Lower leg skin (tissue), 4 donors: ENCODE data around the gene ACTG1. TPM values are rescaled to one million over a fixed set of nuclear protein-coding genes. Genes with fewer than 3 reads are reported as not detected.

Experiments
- DNase-seq, 2 donors: peaks; one replicate each; pipeline ENCODE4 v3.0.0-alpha.2; 2019; ENCODE audit warnings: low spot score in 2 of 2
- H3K4me3 ChIP-seq: fragments of 200-600 bp; sonication (generic); 2 replicates; pipeline ENCODE4 v1.5.1; 2017; ENCODE audit warnings: mild to moderate bottlenecking, low read depth; ENCODE audit not compliant: poor library complexity, severe bottlenecking
- CTCF ChIP-seq, 3 donors: fragments of 450-650 bp; IDR thresholded peaks; one replicate each; pipeline ENCODE4 v1.5.1; 2016; ENCODE audit warnings: antibody characterized with exemption in 3 of 3, mild to moderate bottlenecking in 3 of 3, moderate library complexity in 2 of 3
- POLR2A ChIP-seq, 2 donors: fragments of 450-650 bp; IDR thresholded peaks; one replicate each; pipeline ENCODE4 v1.6.1; 2016 to 2017; ENCODE audit warnings: antibody characterized with exemption in 2 of 2, mild to moderate bottlenecking in 1 of 2, moderate library complexity in 1 of 2
- WGBS, 2 donors: methylation state at CpG; one replicate each; pipeline ENCODE4 v1.1.5; 2018; 5-methylcytosine and 5-hydroxymethylcytosine counted together
- intact Hi-C: fragments of 100-400 bp; cut with DNase I; formaldehyde crosslinking; loops from one replicate; pipeline ENCODE4 v1.15.0; 2023; ENCODE audit warnings: low total_unique reads
- total RNA-seq, 4 donors: library from RNA; depleted of rRNA; stranded (reverse); fragments of >200 nt; gene quantifications; one replicate each; pipeline ENCODE4 v1.1.0, GENCODE V29; 2016

The ACTG1 gene
- total RNA-seq, 4 donors from 2014 or later: 3,349 to 4,521 (median 4,085) TPM

DNA sequence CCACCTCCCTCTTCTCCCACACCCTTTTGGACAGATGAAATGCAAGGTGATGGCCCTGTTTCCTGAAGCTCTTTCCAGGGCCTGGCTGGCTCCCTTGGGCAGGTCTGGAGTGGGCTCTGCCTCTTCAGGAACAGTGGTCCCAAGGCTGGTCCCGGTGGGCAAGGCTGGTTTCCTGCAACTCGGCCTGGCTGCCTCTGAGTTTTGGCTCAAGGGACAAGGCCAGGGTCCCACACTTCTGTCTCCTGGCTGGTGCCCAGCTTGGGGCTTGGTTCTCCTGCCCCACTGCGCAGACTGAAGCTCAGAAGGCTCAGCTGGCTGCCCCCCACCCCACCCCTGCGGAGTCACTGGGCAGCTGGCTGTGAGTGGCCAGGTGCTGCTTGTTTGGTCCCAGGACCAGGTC, 3.8 kb upstream of the ACTG1 start:
- WGBS, 2 donors: 67 to 79% methylated on average over 3 to 4 of the region's 4 CpGs

GRCh38 chr17:81515530-81516041, 3.0 kb upstream of the ACTG1 start:
- intact Hi-C loops: no loop called here
- no peak for DNase-seq
- 59 to 62% methylated on average over 19 of the region's 19 CpGs for WGBS, 2 donors
- TF ChIP-seq POLR2A (IDR thresholded peaks at IDR 0.05) (no peak), CTCF (IDR thresholded peaks at IDR 0.05) (no peak)
- H3K4me3 ChIP-seq: peak overlapping the region; percentile 66

More for the DNA sequence above, 3.8 kb upstream of the ACTG1 start:
- H3K4me3 ChIP-seq: no peak overlapping the region
- DNase-seq: no peak
- no peak for TF ChIP-seq POLR2A (IDR thresholded peaks at IDR 0.05)
- TF ChIP-seq CTCF (IDR thresholded peaks at IDR 0.05): no peak
- intact Hi-C loops: no loop called here

DNA sequence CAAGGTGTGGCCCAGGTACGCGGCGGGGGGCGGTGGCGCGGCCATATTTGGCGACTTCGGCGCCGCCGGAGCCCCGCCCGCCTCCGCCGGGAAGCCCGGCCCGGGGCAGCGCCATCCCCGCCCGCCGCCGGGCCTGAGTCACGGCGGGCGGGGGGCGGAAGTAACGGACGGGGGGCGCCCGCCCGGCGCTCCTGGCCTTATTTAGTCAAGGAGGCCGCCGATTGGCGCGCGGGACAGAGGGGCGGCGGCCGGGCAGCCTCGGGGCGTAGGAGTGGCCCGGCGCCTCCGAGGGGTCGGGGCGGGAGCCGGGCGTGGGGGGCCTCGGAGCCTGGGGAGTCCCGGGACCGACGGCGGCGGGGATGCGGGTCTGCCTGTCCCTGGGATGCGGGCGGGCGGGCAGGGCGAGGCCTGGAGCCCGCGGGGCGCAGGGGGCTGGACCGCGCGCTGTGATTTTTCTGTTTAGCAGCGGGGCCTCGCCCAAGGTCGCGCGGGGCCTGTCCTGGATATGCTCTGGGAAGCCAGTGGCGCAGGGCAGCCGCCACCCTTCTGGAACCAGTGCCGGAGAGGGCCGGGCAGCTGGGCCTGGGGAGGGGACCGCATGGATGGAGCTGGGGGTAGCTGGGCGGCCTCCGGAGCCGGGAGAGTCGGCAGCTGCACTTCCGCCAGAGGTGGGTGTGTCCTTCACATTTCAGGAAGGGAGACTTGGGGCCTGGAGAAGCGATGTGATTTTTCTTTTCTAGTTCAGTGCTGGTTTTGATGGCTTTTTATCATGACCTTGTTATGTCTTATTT, 2.3 kb upstream of the ACTG1 start:
- peak overlapping the region; percentile 66 for H3K4me3 ChIP-seq
- intact Hi-C loops: loop anchor here (5.0 kb wide), 1 partner anchor 118 kb away; the partner anchor contains the start of gene BAHCC1
- peak; percentile 68 to 96 for DNase-seq

DNA sequence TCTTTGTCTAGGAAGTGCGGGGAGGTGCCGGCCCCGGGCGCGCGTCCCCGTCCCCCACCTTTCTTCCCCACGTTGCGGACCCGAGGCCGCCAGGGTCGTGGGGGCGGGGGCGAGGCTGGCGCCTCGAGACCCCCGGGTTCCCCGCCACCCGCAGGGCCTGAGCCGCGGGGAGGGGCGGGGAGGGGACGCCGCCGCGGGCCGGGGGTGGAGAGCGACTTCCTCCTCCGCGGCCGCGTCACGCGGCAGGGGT, 1.8 kb upstream of the ACTG1 start:
- peak overlapping the region; percentile 66 for H3K4me3 ChIP-seq
- TF ChIP-seq POLR2A (IDR thresholded peaks at IDR 0.05): no peak
- no peak for TF ChIP-seq CTCF (IDR thresholded peaks at IDR 0.05)
- WGBS, 2 donors: 1 to 2% methylated on average over 10 to 20 of the region's 34 CpGs
- intact Hi-C loops: loop anchor here (5.0 kb wide), 1 partner anchor 117 kb away; the partner anchor contains the start of gene BAHCC1
- DNase-seq: no peak

More for the DNA sequence above, 2.3 kb upstream of the ACTG1 start:
- TF ChIP-seq CTCF (IDR thresholded peaks at IDR 0.05): no peak
- TF ChIP-seq POLR2A (IDR thresholded peaks at IDR 0.05): peak in 1 of 2 donors; percentile 3
- 0 to 1% methylated on average over 25 to 27 of the region's 82 CpGs for WGBS, 2 donors

DNA sequence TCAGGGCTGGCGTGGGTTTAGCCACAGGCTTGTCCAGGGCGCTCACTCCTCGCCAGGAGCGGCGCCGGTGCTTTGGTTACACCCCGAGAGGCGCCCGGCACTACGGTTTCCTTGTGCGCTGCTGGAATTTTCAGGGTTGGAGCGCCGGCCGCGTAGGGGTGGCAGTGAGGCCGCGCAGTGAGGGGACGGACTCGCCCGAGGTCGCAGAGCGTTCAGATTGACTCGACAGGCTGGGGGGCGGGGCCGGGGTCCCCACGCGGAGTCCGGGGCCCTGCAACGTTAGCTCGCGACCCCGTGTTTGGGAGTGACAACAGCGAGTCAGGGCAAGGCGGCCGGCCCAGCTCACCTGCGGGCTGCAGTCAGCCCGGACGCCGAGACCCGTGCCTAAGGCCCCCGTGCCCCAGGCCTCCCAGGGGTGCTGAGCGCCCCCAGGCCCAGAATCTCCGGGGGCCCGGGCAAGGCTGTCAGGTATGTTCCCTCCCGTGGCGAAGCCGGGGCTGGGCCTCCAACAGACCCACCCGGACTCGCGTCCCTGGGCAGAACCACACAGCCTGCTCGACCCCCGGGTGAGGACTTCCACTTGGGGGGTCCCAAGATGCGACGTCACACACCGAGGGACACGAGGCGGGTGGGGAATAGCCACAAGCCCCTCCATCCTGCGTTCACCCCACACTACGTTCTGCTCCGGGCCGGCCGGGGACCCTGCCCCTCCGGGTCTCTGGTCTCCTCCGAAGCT, 1.3 kb upstream of the ACTG1 start:
- WGBS, 2 donors: 1% methylated on average over 20 to 59 of the region's 64 CpGs
- intact Hi-C loops: loop anchor here (5.0 kb wide), 1 partner anchor 117 kb away; the partner anchor contains the start of gene BAHCC1
- TF ChIP-seq CTCF (IDR thresholded peaks at IDR 0.05) (no peak), POLR2A (IDR thresholded peaks at IDR 0.05) (no peak)
- peak overlapping the region; percentile 66 for H3K4me3 ChIP-seq
- peak; percentile 53 to 94 for DNase-seq
